ENCODE results near the gene SCG5. TPM values are rescaled to one million over a fixed set of nuclear protein-coding genes. Genes with fewer than 3 reads are reported as not detected.

Gene SCG5
- total and polyA plus RNA-seq, 2 donors (not counting 3 experiments of a cell fraction or from before 2014, with no cell fraction given), result 3.3 to 3.9 TPM

DNA sequence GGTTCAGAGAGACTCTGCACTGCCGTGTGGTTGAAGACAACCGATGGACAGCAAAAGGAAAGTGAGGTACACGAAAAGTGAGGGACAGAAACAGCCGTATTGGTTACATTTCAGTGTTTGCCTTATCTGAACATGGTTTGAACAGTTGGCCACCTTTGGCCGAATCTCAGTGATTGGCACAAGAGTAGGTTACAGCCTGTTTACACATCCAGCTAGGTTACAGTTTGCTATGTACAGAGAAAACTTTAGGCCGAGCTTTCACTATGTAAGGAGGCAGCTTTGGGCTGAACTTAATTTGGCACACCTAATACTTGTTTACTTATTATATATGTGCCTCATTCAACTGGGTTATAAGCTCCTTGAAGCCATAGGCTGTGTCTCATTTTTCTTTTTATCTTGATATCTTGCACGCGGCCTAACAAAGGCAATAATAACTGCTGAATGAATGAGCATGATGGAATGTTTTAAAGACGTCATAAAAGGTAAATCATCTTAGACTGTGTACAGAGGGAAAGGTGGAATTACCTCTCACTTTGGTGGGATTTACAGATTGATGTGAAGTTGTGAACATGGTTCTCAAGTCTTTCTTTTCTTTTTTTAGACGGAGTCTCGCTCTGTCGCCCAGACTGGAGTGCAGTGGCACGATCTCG, 59.1 kb downstream of the SCG5 start:
- DNase-seq (ENCODE audit: low read depth, low spot score), result no peak
- H3K4me1 ChIP-seq (ENCODE audit: control insufficient read depth, extremely low read depth, insufficient read depth, low read length), result no peaks in the 10 kb centered on the region
- BruUV-seq (replicated peaks), result no TSS peak
- dilution Hi-C loops (cut with MboI; ENCODE audit: extremely low pct_ligation_motif_present, low sequenced_read_pairs) (no loop called here), intact Hi-C loops (cut with micrococcal nuclease) (no loop called here)
- no peaks in the 10 kb centered on the region for H3K9me1 ChIP-seq (replicated peaks; ENCODE audit: control insufficient read depth, extremely low read depth, insufficient read depth, low read length)
- H3K9ac ChIP-seq (replicated peaks; ENCODE audit: extremely low read depth, insufficient read depth, low read length), result no peak overlapping the region
- no peaks in the 10 kb centered on the region for H3K36me3 ChIP-seq (ENCODE audit: control insufficient read depth in 2 of 2, extremely low read depth in 1 of 2, insufficient read depth in 2 of 2, low read length in 2 of 2)
- no peak overlapping the region for H3K27ac ChIP-seq (ENCODE audit: insufficient read depth, low read depth, low read length)
- peaks cover 0 to 18% of the 10 kb centered on the region in 2 experiments for H3K27me3 ChIP-seq (ENCODE audit: control insufficient read depth in 2 of 2, insufficient read depth in 2 of 2, low read length in 2 of 2)
- H2AFZ ChIP-seq (ENCODE audit: low read depth, low read length), result no peak overlapping the region
- no peak overlapping the region for H3K4me3 ChIP-seq (replicated peaks in 1 of 3; ENCODE audit: insufficient read depth in 1 of 3, low read depth in 1 of 3, low read length in 3 of 3)
- ChIA-PET CTCF (interaction anchor here (1.1 kb wide), 1 partner anchor 236 kb away, joined by 3 read pairs; no protein-coding TSS in a partner anchor), POLR2A (no interaction called here)
- no peaks in the 10 kb centered on the region for H3K9me3 ChIP-seq (replicated peaks; ENCODE audit: control insufficient read depth, insufficient read depth, low read length)
- H3K79me2 ChIP-seq (ENCODE audit: control insufficient read depth, insufficient read depth, low read length), result no peaks in the 10 kb centered on the region
- no peak for FAIRE-seq
- H4K20me1 ChIP-seq (replicated peaks; ENCODE audit: control insufficient read depth, extremely low read depth, insufficient read depth, low read length), result no peaks in the 10 kb centered on the region
- no peak overlapping the region for H3K4me2 ChIP-seq (ENCODE audit: insufficient read depth, low read length)
- TF ChIP-seq JUN (IDR thresholded peaks at IDR 0.05; ENCODE audit: borderline replicate concordance, insufficient read depth, insufficient read length, low read depth) (no peak), FOS (IDR thresholded peaks at IDR 0.05; ENCODE audit: borderline replicate concordance, insufficient read depth, low read length) (no peak), POLR2A (IDR thresholded peaks at IDR 0.05; ENCODE audit: low read depth, low read length) (no peak), POLR2AphosphoS5 (IDR thresholded peaks at IDR 0.05; ENCODE audit: insufficient read depth, low read depth, low read length) (no peak), EZH2 (IDR thresholded peaks at IDR 0.05; ENCODE audit: borderline replicate concordance, low read depth, low read length, severe bottlenecking) (no peak)

DNA sequence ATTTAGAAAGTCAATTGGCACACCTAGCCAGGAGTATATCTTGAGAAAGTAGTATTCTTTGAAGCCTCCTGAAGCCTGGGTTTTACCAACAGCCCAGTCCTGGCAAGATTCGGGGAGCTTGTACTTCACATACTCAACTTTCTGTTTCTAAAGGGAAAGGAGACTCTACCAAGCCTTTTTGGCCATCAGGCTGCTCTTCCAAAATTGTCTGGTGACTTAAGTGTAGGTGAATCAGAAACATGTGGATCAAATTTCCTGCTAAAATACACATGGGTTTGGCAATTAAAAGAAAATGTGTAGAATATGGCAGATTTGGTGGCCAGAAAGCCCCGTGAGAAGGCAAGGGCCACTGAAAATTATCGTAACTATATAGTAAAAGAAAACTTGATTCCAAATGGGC, 60.4 kb downstream of the SCG5 start:
- H3K4me2 ChIP-seq (ENCODE audit: insufficient read depth, low read length), result no peak overlapping the region
- no peak overlapping the region for H3K9ac ChIP-seq (replicated peaks; ENCODE audit: extremely low read depth, insufficient read depth, low read length)
- no peaks in the 10 kb centered on the region for H3K36me3 ChIP-seq (ENCODE audit: control insufficient read depth in 2 of 2, extremely low read depth in 1 of 2, insufficient read depth in 2 of 2, low read length in 2 of 2)
- no peak for DNase-seq (ENCODE audit: low read depth, low spot score)
- H2AFZ ChIP-seq (ENCODE audit: low read depth, low read length), result no peak overlapping the region
- peaks cover 0 to 25% of the 10 kb centered on the region in 2 experiments for H3K27me3 ChIP-seq (ENCODE audit: control insufficient read depth in 2 of 2, insufficient read depth in 2 of 2, low read length in 2 of 2)
- no peaks in the 10 kb centered on the region for H4K20me1 ChIP-seq (replicated peaks; ENCODE audit: control insufficient read depth, extremely low read depth, insufficient read depth, low read length)
- no peak for TF ChIP-seq GATA2 (IDR thresholded peaks at IDR 0.05; ENCODE audit: insufficient read depth, insufficient read length, low read depth, low read length)
- TF ChIP-seq, protein P1, sequence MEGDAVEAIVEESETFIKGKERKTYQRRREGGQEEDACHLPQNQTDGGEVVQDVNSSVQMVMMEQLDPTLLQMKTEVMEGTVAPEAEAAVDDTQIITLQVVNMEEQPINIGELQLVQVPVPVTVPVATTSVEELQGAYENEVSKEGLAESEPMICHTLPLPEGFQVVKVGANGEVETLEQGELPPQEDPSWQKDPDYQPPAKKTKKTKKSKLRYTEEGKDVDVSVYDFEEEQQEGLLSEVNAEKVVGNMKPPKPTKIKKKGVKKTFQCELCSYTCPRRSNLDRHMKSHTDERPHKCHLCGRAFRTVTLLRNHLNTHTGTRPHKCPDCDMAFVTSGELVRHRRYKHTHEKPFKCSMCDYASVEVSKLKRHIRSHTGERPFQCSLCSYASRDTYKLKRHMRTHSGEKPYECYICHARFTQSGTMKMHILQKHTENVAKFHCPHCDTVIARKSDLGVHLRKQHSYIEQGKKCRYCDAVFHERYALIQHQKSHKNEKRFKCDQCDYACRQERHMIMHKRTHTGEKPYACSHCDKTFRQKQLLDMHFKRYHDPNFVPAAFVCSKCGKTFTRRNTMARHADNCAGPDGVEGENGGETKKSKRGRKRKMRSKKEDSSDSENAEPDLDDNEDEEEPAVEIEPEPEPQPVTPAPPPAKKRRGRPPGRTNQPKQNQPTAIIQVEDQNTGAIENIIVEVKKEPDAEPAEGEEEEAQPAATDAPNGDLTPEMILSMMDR (IDR thresholded peaks at IDR 0.05; ENCODE audit: extremely low read depth in 1 of 2, insufficient read depth in 1 of 2, low read depth in 1 of 2, low read length in 2 of 2), result no peak
- no peak for TF ChIP-seq JUN (IDR thresholded peaks at IDR 0.05; ENCODE audit: borderline replicate concordance, insufficient read depth, insufficient read length, low read depth)
- TF ChIP-seq, protein P2, sequence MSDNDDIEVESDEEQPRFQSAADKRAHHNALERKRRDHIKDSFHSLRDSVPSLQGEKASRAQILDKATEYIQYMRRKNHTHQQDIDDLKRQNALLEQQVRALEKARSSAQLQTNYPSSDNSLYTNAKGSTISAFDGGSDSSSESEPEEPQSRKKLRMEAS (IDR thresholded peaks at IDR 0.05; ENCODE audit: insufficient read depth, insufficient read length), result no peak
- no peak for TF ChIP-seq POLR2AphosphoS5 (IDR thresholded peaks at IDR 0.05; ENCODE audit: insufficient read depth, low read depth, low read length)
- no peak for TF ChIP-seq POLR2A (IDR thresholded peaks at IDR 0.05; ENCODE audit: low read depth, low read length)
- TF ChIP-seq MYC (IDR thresholded peaks at IDR 0.05; ENCODE audit: low read depth, low read length), result no peak
- no peak for TF ChIP-seq EZH2 (IDR thresholded peaks at IDR 0.05; ENCODE audit: borderline replicate concordance, low read depth, low read length, severe bottlenecking)
- no peak for TF ChIP-seq FOS (IDR thresholded peaks at IDR 0.05; ENCODE audit: borderline replicate concordance, insufficient read depth, low read length)
- ChIA-PET CTCF (interaction anchor here (1.0 to 1.3 kb wide), 2 partner anchors 10 to 14 kb away, joined by 4 read pairs; no protein-coding TSS in a partner anchor), POLR2A (no interaction called here)
- H3K9me3 ChIP-seq (replicated peaks; ENCODE audit: control insufficient read depth, insufficient read depth, low read length), result no peaks in the 10 kb centered on the region
- H3K79me2 ChIP-seq (ENCODE audit: control insufficient read depth, insufficient read depth, low read length), result no peaks in the 10 kb centered on the region
- no peaks in the 10 kb centered on the region for H3K9me1 ChIP-seq (replicated peaks; ENCODE audit: control insufficient read depth, extremely low read depth, insufficient read depth, low read length)
- intact Hi-C loops (cut with micrococcal nuclease) (no loop called here), dilution Hi-C loops (cut with MboI; ENCODE audit: extremely low pct_ligation_motif_present, low sequenced_read_pairs) (no loop called here)
- H3K4me3 ChIP-seq (replicated peaks in 1 of 3; ENCODE audit: insufficient read depth in 1 of 3, low read depth in 1 of 3, low read length in 3 of 3), result no peak overlapping the region
- BruUV-seq (replicated peaks), result no TSS peak
- H3K27ac ChIP-seq (ENCODE audit: insufficient read depth, low read depth, low read length), result no peak overlapping the region
- no peak for FAIRE-seq
- no peaks in the 10 kb centered on the region for H3K4me1 ChIP-seq (ENCODE audit: control insufficient read depth, extremely low read depth, insufficient read depth, low read length)
